Ureter (tissue), 1 donor: Measurements from ENCODE around the gene DIPK1B. TPM values are rescaled to one million over a fixed set of nuclear protein-coding genes. Genes with fewer than 3 reads are reported as not detected.
"Not testable (repeated sequence)": the region's sequence is repeated elsewhere in the genome, so short reads cannot be mapped to it uniquely, and the experiment has no call there.

ENCODE experiments used
- DNase-seq: peaks from one replicate; pipeline ENCODE4 v3.0.0-alpha.2; 2020; ENCODE audit warnings: low spot score
- total RNA-seq: library from RNA; stranded (reverse); gene quantifications from one replicate; pipeline ENCODE4 v1.2.4, GENCODE V29; 2023
- donor health status: DM: yes; HTN: yes; CAD: no.

Gene DIPK1B
- total RNA-seq, 1 donor from 2014 or later, result 6.6 TPM

GRCh38 chr9:136698635-136699246 lies 13.6 kb upstream of the DIPK1B start:
- DNase-seq, result no peak

DNA sequence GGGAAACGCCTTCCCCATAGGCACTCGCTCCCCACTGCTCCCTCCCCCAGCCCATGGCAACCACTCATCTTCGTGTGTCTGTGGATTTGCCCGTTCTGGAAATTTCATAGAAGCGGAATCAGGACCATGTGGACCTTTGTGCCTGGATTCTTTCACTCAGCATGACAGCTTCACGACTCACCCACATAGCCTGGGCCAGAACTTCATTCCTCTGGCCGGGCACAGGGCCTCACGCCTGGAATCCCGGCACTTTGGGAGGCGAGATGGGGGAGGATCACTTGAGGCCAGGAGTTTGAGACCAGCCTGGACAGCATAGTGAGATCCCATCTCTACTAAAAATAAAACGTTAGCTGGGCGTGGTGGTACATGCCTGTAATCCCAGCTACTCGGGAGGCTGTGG lies 12.1 kb upstream of the DIPK1B start:
- DNase-seq, result no peak

- DNase-seq, result no peak
Observed at GRCh38 chr9:136700959-136701667, 11.3 kb upstream of the DIPK1B start.

DNA sequence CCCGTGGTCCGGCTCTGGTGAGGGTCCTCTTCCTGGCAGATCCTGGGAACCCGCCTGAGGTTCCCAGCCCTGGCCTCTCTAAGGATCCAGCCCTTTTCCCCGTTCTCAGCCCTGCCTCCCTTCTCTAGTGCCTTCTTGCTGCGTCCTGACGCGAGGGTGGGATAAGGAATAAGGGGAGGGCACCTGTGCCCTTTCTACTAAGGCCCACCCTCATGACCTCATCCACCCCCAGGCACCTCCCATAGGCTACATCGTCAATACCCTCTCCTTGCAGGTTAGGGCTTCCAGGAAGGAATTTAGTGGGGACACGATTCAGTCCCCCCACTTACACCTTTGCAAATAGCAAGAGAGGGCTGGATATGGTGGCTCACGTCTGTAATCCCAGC lies 10.7 kb upstream of the DIPK1B start:
- no peak for DNase-seq

DNA sequence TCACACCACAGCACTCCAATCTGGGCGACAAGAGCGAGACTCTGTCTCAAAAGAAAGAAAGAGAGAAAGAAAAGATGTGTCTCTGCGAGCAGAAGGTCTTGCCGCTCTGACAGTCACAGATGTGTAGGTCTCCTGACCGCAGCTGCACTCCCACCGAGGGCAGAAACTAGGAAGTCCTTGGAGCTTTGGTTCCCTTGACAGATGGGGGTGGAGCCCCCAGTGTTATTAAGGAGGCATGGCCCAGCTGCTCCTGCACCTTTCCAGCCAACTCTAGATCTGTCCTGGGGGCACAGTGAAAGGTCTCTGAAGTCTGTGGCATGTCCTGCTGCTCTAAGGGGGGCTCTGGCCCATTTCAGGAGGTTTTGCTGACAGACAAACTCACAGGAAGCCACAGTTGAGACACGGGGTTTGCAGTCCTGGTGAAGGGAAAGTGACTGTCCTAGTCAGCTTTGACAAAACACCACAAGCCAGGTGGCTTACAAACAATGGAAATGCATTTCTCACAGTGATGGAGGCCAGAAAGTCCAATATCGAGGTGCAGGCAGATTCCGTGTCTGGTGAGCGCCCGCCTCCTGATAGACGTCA lies 9.0 kb upstream of the DIPK1B start:
- no peak for DNase-seq

DNA sequence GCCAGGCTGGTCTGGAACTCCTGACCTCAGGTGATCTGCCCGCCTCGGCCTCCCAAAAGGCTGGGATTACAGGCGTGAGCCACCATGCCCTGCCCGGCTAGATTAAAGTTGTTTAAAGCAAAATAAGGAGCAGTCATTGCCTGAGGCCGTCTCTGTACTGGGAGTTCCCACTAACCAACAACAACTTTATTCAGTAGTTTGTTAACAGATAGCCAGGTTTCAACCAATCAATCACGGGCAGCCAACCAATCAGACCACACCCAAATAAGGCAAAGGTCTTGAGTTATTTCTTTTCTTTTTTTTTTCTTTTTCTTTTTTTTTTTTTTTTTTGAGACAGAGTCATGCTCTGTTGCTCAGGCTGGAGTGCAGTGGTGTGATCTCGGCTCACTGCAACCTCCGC lies 7.6 kb upstream of the DIPK1B start:
- DNase-seq, result not testable (repeated sequence)

DNA sequence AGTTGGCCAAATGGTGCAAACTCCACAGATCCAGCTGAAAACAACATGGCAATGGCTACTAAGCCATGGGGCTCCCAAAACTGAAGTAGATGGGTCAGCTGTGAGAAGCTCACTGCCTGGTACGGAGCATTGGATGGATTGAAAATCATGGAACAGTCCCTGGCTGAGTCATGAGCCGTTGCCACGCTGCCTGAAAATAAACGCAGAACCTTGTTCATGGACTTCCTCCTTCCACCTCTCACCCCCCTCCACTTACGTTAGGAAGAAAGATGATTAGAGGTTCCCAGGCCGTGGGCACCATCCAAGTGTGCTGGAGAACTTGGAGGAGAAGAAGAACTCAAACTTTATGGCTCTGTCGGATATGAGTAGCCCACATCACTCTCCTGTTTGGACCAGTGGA lies 6.8 kb upstream of the DIPK1B start:
- DNase-seq, result no peak

GRCh38 chr9:136707011-136707410 lies 5.4 kb upstream of the DIPK1B start:
- DNase-seq, result no peak

DNA sequence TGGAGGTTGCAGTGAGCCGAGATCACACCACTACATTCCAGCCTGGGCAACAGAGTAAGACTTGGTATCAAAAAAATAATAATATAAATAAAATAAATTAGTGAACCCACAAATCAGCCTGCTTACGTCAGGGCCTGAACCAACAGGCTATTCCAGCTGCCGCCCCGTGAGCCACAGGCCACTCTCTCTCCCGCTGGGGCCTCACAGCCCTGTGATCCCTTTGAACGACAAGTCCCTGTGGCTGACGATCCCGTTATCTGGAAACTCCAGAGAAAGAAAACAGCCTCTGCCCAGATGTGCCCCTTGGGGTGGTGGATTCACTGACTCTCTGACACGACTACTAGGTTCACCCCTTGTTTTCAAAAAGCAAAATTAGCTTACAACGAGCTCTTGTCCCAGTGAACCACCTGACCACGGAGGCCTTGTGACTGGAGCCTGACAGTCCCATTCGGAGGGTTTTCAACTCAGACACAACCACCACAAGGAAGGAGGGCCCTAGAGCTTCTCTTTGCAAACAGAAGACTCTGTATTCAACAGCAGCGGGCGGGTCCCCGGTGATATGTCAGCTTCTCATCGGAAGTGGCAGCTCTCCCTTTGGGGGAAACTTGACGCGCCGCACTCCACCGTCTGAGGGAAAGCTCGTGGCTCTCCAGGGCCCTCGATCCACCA lies 4.4 kb upstream of the DIPK1B start:
- DNase-seq, result no peak

GRCh38 chr9:136709454-136710109 lies 2.8 kb upstream of the DIPK1B start:
- DNase-seq, result peak; percentile 42

GRCh38 chr9:136710543-136710942 lies 1.8 kb upstream of the DIPK1B start:
- DNase-seq, result no peak

- not testable (repeated sequence) for DNase-seq
Observed at GRCh38 chr9:136711219-136711648, 1.1 kb upstream of the DIPK1B start.

DNA sequence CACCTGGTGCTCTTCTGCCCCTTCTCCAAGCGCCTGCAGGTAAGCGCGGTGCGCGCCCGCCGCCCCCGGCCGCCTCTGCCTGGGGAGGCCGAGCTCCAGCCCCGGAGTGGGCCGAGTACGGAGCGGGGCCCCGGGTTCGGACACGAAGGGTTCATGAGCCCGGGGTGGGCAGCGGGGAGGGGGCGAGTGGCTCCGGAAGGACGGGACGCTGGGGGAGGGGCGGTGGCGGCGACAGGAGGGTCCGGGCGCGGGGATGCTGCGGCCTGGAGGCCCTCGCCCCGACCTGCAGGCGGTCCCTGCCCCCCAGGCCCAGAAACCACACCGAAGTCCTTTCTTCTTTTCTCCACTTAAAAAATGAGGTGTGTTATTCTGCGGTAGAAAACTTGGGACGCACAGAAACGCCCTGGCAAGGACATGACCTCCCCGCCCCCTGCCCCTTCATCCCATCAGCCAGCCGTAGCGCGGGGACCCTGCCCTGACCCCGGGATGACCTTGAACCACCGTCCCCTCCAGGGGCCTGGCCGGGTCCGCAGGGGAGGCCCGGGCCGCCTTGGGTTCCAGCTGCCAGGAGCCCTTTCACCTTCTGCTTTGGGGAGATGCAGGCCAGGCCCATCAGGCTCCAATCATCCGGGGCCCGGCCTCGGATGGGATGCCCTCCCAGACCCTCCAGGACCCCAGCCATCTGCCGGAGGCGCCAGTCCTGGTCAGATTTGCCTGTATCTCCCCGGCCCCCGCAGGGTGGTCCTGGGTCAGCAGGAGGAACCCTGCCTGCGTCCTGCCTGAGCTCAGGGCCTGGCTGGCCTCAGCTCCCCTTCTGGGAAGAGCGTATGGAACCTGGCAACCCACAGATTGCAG lies 545 bp downstream of the DIPK1B start:
- peak; percentile 43 for DNase-seq

DNA sequence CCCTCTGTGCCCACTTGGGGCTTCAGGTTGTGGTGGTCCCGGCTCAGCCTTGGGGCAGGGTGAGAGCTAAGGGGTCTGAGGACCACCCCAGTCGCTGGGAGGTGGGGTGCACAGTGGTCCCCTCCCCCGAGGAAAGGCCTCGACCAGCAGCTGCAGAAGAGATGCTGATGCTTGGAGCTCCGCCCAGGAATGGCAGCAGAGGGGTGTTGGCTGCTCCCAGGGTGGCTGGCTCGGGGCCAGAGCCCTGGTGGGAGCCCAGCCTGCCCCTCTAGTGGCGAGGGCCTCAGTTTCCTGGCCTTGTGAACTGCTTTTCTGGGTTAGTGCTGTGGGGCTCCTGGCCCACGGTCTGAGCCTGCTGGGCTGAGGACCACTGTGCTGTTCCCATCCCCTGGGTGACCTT lies 1.2 kb downstream of the DIPK1B start:
- DNase-seq, result no peak

GRCh38 chr9:136714096-136714892 lies 1.9 kb downstream of the DIPK1B start:
- DNase-seq, result no peak

DNA sequence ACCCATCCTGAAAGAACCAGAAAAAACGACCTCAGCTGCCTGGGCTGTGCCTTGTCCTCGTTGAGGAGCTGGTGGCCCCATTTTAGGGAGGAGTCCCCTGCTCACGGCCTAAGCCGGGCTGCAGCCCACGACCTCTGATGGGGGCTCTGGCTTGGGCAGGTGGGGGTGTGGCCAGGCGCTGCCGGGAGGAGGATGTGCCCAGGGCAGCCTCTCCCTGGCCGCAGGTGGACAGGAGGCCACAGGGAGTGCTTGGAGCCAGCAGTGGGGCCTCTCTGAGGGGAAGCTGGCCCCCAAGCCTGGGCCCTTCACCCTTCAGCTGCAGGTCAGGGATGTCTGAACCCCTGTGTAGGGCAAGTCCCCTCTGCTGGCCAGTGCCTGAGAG lies 2.5 kb downstream of the DIPK1B start:
- peak; percentile 42 for DNase-seq

DNA sequence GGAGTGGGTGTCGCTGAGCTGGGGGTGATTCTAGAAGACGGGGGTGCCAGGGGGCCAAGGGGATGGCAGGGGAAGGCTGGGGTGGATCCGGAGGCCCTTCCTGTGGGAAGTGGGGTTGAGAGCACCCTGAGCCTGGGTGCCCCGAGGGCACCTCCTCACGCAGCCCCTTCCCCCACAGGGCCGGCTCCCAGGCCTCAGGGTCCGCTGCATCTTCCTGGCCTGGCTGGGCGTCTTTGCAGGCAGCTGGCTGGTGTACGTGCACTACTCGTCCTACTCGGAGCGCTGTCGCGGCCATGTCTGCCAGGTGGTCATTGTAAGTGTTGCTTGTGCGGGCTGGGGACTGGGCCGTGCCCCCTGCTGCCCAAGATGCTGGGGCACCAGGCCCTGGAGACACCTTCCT lies 5.0 kb downstream of the DIPK1B start:
- DNase-seq, result no peak

DNA sequence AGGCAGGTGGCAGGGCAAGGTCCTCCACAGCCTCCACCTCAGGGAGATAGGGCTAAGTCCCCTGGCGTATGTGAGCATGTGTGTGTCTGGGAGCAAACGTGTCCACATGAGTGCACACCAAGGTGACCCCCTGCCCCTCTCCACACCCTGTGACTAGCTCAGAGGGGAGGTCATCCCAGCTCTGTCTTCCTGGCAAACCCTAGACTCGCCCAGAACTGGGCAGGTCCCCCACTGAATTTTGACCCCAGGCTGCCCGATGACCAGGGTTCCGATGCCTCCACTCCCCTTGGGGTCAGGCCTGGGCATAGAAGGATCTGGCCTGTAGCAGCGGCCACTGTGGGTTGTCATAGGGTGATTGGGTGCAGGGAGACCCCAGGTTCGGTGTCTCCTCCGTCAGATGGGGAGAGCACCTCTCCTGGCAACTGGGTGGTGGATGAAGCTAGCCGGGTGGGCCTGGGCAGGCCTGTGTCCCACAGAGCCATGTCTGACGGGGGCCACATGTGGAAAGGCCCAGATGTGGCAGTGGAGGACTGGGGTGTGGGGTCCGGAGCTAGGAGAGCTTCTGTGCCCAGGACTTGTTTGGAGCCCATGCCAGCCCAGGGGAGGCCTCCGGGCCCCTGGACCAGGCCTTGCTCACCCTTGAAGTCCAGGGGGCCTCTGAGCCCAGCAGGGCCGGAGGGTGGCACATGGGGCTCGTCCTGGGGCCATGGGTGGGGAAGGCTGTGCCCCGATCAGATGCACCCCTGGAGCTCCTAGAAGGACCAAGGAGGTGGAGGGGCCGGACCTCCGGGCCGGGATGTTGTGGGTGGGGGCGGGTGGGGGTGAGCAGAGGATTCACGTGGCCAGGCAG lies 6.2 kb downstream of the DIPK1B start:
- no peak for DNase-seq

GRCh38 chr9:136719195-136719880 lies 7.0 kb downstream of the DIPK1B start:
- no peak for DNase-seq
